H1 (cell line): Measurements from ENCODE around the gene TSHZ2. TPM values are rescaled to one million over a fixed set of nuclear protein-coding genes. Genes with fewer than 3 reads are reported as not detected.
"Not testable (repeated sequence)": the region's sequence is repeated elsewhere in the genome, so short reads cannot be mapped to it uniquely, and the experiment has no call there.

Experiments
- CTCF ChIA-PET: fragments of 300-600 bp; sonication (Branson Sonifier 250); formaldehyde crosslinking; loops from one replicate; lab custom pipeline; 2021; ENCODE audit not compliant: partially characterized antibody; lab: Charles Lee
- POLR2A ChIA-PET: fragments of 300-600 bp; sonication (Branson Sonifier 250); formaldehyde crosslinking; loops from one replicate; lab custom pipeline; 2021; ENCODE audit warnings: inconsistent platforms; ENCODE audit not compliant: partially characterized antibody; lab: Charles Lee
- DNase-seq, 2 experiments: peaks; one replicate each; pipeline versions ENCODE4 v3.0.0 to v3.0.0-alpha.2; 2010 to 2022; ENCODE audit warnings: low spot score in 2 of 2, low read depth in 1 of 2, mixed read lengths in 1 of 2
- FAIRE-seq: peaks from 2 replicates; lab custom pipeline; 2011; peaks lifted over from hg19 to GRCh38; lab: Jason Lieb, UNC
- H2AFZ ChIP-seq: 2 replicates; pipeline ENCODE4 v1.8.1; 2012; ENCODE audit warnings: low read length, inconsistent platforms
- H2AK5ac ChIP-seq: 2 replicates; pipeline ENCODE4 v1.6.1; 2013; ENCODE audit warnings: low read depth, low read length
- H2BK120ac ChIP-seq: replicated peaks from 2 replicates; pipeline ENCODE3; 2013; ENCODE audit warnings: low read depth, low read length, inconsistent platforms
- H2BK12ac ChIP-seq: 2 replicates; pipeline ENCODE4 v1.6.1; 2013; ENCODE audit warnings: low read depth, low read length
- H2BK15ac ChIP-seq: 2 replicates; pipeline ENCODE4 v1.6.1; 2013; ENCODE audit warnings: low read length
- H2BK20ac ChIP-seq: 2 replicates; pipeline ENCODE4 v1.6.1; 2013; ENCODE audit warnings: low read length
- H2BK5ac ChIP-seq: 2 replicates; pipeline ENCODE4 v1.6.1; 2013; ENCODE audit warnings: low read depth, low read length
- H3K14ac ChIP-seq: 2 replicates; pipeline ENCODE4 v1.6.1; 2013; ENCODE audit warnings: inconsistent platforms; ENCODE audit not compliant: insufficient read length
- H3K18ac ChIP-seq: 2 replicates; pipeline ENCODE4 v1.6.1; 2013; ENCODE audit warnings: low read length; ENCODE audit errors: extremely low read depth
- H3K23ac ChIP-seq: 2 replicates; pipeline ENCODE4 v1.6.1; 2013; ENCODE audit warnings: inconsistent platforms; ENCODE audit not compliant: insufficient read length
- H3K23me2 ChIP-seq: 2 replicates; pipeline ENCODE4 v1.6.1; 2013; ENCODE audit warnings: low read depth, low read length
- H3K27ac ChIP-seq: 2 replicates; pipeline ENCODE4 v1.6.1; 2011; ENCODE audit warnings: low read depth, low read length, inconsistent platforms
- H3K27me3 ChIP-seq, 4 experiments: replicated peaks in 1 of 4; 1 replicate in 1 of 4; 2 replicates in 3 of 4; pipeline versions ENCODE4 v1.6.1 to v1.8.1; 2011 to 2013; ENCODE audit warnings: low read length in 3 of 4, mild to moderate bottlenecking in 3 of 4, inconsistent platforms in 2 of 4, mixed read lengths in 2 of 4, moderate library complexity in 1 of 4; ENCODE audit not compliant: control insufficient read depth in 3 of 4, insufficient read depth in 3 of 4; ENCODE audit errors: extremely low read depth in 1 of 4
- H3K36me3 ChIP-seq, 4 experiments: 2 replicates each; pipeline versions ENCODE4 v1.6.1 to v1.8.1; 2011 to 2013; ENCODE audit warnings: mild to moderate bottlenecking in 4 of 4, low read length in 3 of 4, moderate library complexity in 2 of 4, control low read depth in 1 of 4, inconsistent platforms in 1 of 4; ENCODE audit not compliant: insufficient read depth in 4 of 4, control insufficient read depth in 2 of 4
- H3K4ac ChIP-seq: replicated peaks from 2 replicates; pipeline ENCODE3; 2013; ENCODE audit warnings: low read length, low read depth, mixed read lengths, inconsistent platforms; ENCODE audit not compliant: insufficient read length
- H3K4me1 ChIP-seq, 4 experiments: replicated peaks in 1 of 4; 1 replicate in 1 of 4; 2 replicates in 3 of 4; pipeline versions ENCODE4 v1.6.1 to v1.8.1; 2011 to 2013; ENCODE audit warnings: low read length in 3 of 4, inconsistent platforms in 2 of 4, mixed read lengths in 1 of 4; ENCODE audit not compliant: insufficient read depth in 4 of 4, control insufficient read depth in 3 of 4
- H3K4me2 ChIP-seq, 2 experiments: 2 replicates each; pipeline versions ENCODE4 v1.6.1 to v1.8.1; 2011 to 2013; ENCODE audit warnings: low read depth in 2 of 2, low read length in 2 of 2, control low read depth in 1 of 2, inconsistent platforms in 1 of 2, mild to moderate bottlenecking in 1 of 2; ENCODE audit not compliant: insufficient read depth in 1 of 2
- H3K4me3 ChIP-seq, 4 experiments: fragments of 200-600, 300-600 bp in 1 of 4; sonication (generic), shearing (Covaris generic), sonication (Bioruptor Twin) in 1 of 4; 2 replicates each; pipeline versions ENCODE4 v1.5.1 to v1.8.1; 2011 to 2016; ENCODE audit warnings: low read length in 4 of 4, low read depth in 3 of 4, control low read depth in 2 of 4, inconsistent platforms in 2 of 4, mild to moderate bottlenecking in 2 of 4, mixed read lengths in 1 of 4, moderate library complexity in 1 of 4; ENCODE audit not compliant: insufficient read depth in 2 of 4; ENCODE audit errors: extremely low read depth in 1 of 4
- H3K56ac ChIP-seq: replicated peaks from 2 replicates; pipeline ENCODE3; 2013; ENCODE audit warnings: low read depth, mild to moderate bottlenecking, mixed read lengths, low read length, inconsistent platforms; ENCODE audit not compliant: insufficient read length
- H3K79me1 ChIP-seq: 2 replicates; pipeline ENCODE4 v1.6.1; 2013; ENCODE audit warnings: low read depth, low read length, control low read depth
- H3K79me2 ChIP-seq, 2 experiments: 2 replicates each; pipeline versions ENCODE4 v1.6.1 to v1.8.1; 2012 to 2013; ENCODE audit warnings: low read length in 2 of 2, mild to moderate bottlenecking in 2 of 2, inconsistent platforms in 1 of 2; ENCODE audit not compliant: insufficient read depth in 2 of 2, control insufficient read depth in 1 of 2
- H3K9ac ChIP-seq, 4 experiments: replicated peaks in 1 of 4; 1 replicate in 1 of 4; 2 replicates in 3 of 4; pipeline versions ENCODE4 v1.6.1 to v1.8.1; 2011 to 2013; ENCODE audit warnings: low read depth in 3 of 4, low read length in 3 of 4, control low read depth in 2 of 4, mild to moderate bottlenecking in 2 of 4, moderate library complexity in 2 of 4, inconsistent platforms in 1 of 4; ENCODE audit errors: extremely low read depth in 1 of 4
- H3K9me3 ChIP-seq, 2 experiments: 2 replicates each; pipeline versions ENCODE4 v1.6.1 to v1.8.1; 2012 to 2013; ENCODE audit warnings: mild to moderate bottlenecking in 2 of 2, moderate library complexity in 2 of 2, control low read depth in 1 of 2, inconsistent platforms in 1 of 2, low read depth in 1 of 2, low read length in 1 of 2, mixed read lengths in 1 of 2; ENCODE audit not compliant: insufficient read depth in 2 of 2
- H4K20me1 ChIP-seq, 2 experiments: replicated peaks in 1 of 2; 2 replicates each; pipeline versions ENCODE3 to v1.8.1; 2011 to 2013; ENCODE audit warnings: inconsistent platforms in 2 of 2, low read length in 2 of 2, mild to moderate bottlenecking in 1 of 2; ENCODE audit not compliant: insufficient read depth in 2 of 2, control insufficient read depth in 1 of 2
- H4K5ac ChIP-seq: 2 replicates; pipeline ENCODE4 v1.6.1; 2013; ENCODE audit warnings: low read length, low read depth, mixed read lengths, inconsistent platforms; ENCODE audit not compliant: insufficient read length
- H4K8ac ChIP-seq: 2 replicates; pipeline ENCODE4 v1.8.0; 2013; ENCODE audit warnings: mild to moderate bottlenecking, moderate library complexity, low read length, inconsistent platforms; ENCODE audit not compliant: insufficient read depth; ENCODE audit errors: extremely low read depth
- H4K91ac ChIP-seq: replicated peaks from 2 replicates; pipeline ENCODE3; 2013; ENCODE audit warnings: low read length, mixed read lengths, inconsistent platforms; ENCODE audit not compliant: insufficient read length
- WGBS, 2 experiments: shearing (Covaris generic) in 1 of 2; methylation state at CpG; one replicate each; pipeline versions ENCODE4 v1.1.6 to v1.1.7; 2013 to 2015; ENCODE audit warnings: low lambda C conversion rate in 2 of 2, mixed read lengths in 2 of 2, inconsistent platforms in 1 of 2, low coverage in 1 of 2, missing lambda C conversion rate in 1 of 2; ENCODE audit not compliant: insufficient replicate concordance in 2 of 2, insufficient coverage in 1 of 2, insufficient read length in 1 of 2; ENCODE audit errors: extremely low coverage in 1 of 2, missing lambda C conversion rate in 1 of 2; 5-methylcytosine and 5-hydroxymethylcytosine counted together
- polyA plus RNA-seq, 7 experiments: library from polyadenylated mRNA; depleted of rRNA in 3 of 7; stranded (reverse) in 5 of 7; unstranded in 2 of 7; fragments of >200 nt in 5 of 7; fragments of 200-250 nt in 2 of 7; gene quantifications; 1 replicate in 5 of 7; 2 replicates in 1 of 7; 4 replicates in 1 of 7; pipeline versions ENCODE4 v1.2.1 to v1.2.3, GENCODE V29; 2011 to 2013; ENCODE audit warnings: missing spikeins in 2 of 7, mixed read lengths in 2 of 7
- total RNA-seq: library from RNA; stranded (reverse); fragmentation: NEBNext Ultra II Directional; extraction: Animal tissue kit (Norgen Biotek cat#: 25700); gene quantifications from 2 replicates; pipeline ENCODE4 v1.2.1, GENCODE V29; 2021

TSHZ2 gene
- total and polyA plus RNA-seq, 2 of the 8 experiments (the other 6 are each of a cell fraction or from before 2014, with no cell fraction given): 0.14 to 0.30 TPM

DNA sequence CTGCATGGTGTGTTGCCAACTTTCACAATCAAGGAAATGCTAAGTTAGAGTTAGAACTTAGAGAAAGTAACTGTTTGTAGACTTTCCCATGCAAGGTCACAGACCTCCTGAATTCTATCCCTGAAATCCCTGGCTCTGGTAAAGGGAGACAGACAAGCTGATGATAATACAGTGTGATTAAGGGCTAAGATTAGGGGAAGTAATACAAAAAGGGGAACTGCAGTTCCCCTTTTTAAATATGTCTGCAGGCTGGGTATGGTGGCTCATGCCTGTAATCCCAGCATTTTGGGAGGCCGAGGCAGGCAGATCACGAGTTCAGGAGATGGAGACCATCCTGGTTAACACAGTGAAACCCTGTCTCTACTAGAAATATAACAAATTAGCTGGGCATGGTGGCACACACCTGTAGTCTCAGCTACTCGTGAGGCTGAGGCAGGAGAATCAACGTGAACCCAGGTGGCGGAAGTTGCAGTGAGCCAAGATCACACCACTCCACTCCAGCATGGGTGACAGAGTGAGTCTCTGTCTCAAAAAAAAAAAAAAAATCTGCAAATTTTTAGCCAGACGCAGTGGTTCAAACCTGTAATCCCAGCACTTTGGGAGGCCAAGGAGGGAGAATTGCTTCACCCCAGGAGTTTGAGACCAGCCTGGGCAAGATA lies 560.6 kb downstream of the TSHZ2 start:
- H2BK120ac ChIP-seq, H4K5ac ChIP-seq, H3K27me3 ChIP-seq, H2AK5ac ChIP-seq, H3K56ac ChIP-seq, H3K27ac ChIP-seq, H3K79me1 ChIP-seq, H2BK5ac ChIP-seq, H3K4me3 ChIP-seq, H3K4ac ChIP-seq, H3K23me2 ChIP-seq, FAIRE-seq, H3K79me2 ChIP-seq, H4K91ac ChIP-seq, H3K4me2 ChIP-seq, H3K18ac ChIP-seq, H2BK15ac ChIP-seq, H4K8ac ChIP-seq, H3K14ac ChIP-seq, H2BK12ac ChIP-seq, H3K4me1 ChIP-seq, POLR2A ChIA-PET, H4K20me1 ChIP-seq, H2BK20ac ChIP-seq, DNase-seq, H3K23ac ChIP-seq, H2AFZ ChIP-seq, H3K9me3 ChIP-seq, H3K9ac ChIP-seq, H3K36me3 ChIP-seq: not testable (repeated sequence)
- CTCF ChIA-PET: interaction anchor here (0.7 to 1.2 kb wide), 2 partner anchors 115 to 324 kb away, joined by 3 to 4 read pairs; no protein-coding TSS in a partner anchor
- WGBS, 2 experiments: 91% methylated on average over 6 of the region's 6 CpGs; no CpG with 5 or more reads in 1 of the 2 experiments
